Activated CD8-positive, alpha-beta memory T cell treated with anti-CD3 and anti-CD28 coated beads, Interleukin-2, amount 50 U/mL, for 4 hours (primary cell): Measurements from ENCODE around the gene TGFBR1.
A peak's percentile ranks its signal among the peaks of the same experiment; 100 is the strongest.

Experiments
- DNase-seq: peaks from one replicate; pipeline ENCODE4 v3.0.0-alpha.2; 2020

Gene TGFBR1

GRCh38 chr9:99109522-99109921, 4.6 kb downstream of the TGFBR1 start:
- DNase-seq = no peak

- DNase-seq = peak; percentile 26
These were observed 8.0 kb downstream of the TGFBR1 start for GRCh38 chr9:99112750-99113413.

- DNase-seq = no peak
These were observed 8.6 kb downstream of the TGFBR1 start for GRCh38 chr9:99113414-99114048.

GRCh38 chr9:99114049-99114440, 9.1 kb downstream of the TGFBR1 start:
- DNase-seq = no peak

- no peak for DNase-seq
These were observed 10.1 kb downstream of the TGFBR1 start for GRCh38 chr9:99114846-99115500.

GRCh38 chr9:99116003-99116411, 11.1 kb downstream of the TGFBR1 start:
- no peak for DNase-seq

- DNase-seq = peak; percentile 40
These were observed 14.0 kb downstream of the TGFBR1 start for GRCh38 chr9:99118782-99119466.

- DNase-seq = no peak
These were observed 15.2 kb downstream of the TGFBR1 start for GRCh38 chr9:99119976-99120655.

- no peak for DNase-seq
These were observed 16.7 kb downstream of the TGFBR1 start for GRCh38 chr9:99121604-99122003.

GRCh38 chr9:99124534-99125255, 19.8 kb downstream of the TGFBR1 start:
- no peak for DNase-seq

- DNase-seq = no peak
These were observed 20.5 kb downstream of the TGFBR1 start for GRCh38 chr9:99125446-99125845.

GRCh38 chr9:99126312-99126711, 21.4 kb downstream of the TGFBR1 start:
- DNase-seq = no peak

- DNase-seq = no peak
These were observed 22.6 kb downstream of the TGFBR1 start for GRCh38 chr9:99127356-99128132.

- DNase-seq = no peak
These were observed 23.2 kb downstream of the TGFBR1 start for GRCh38 chr9:99128133-99128406.

GRCh38 chr9:99129091-99129490, 24.2 kb downstream of the TGFBR1 start:
- DNase-seq = no peak

GRCh38 chr9:99130069-99130468, 25.2 kb downstream of the TGFBR1 start:
- DNase-seq = no peak

GRCh38 chr9:99133145-99133544, 28.2 kb downstream of the TGFBR1 start:
- no peak for DNase-seq

- DNase-seq = no peak
These were observed 30.0 kb downstream of the TGFBR1 start for GRCh38 chr9:99134893-99135341.

GRCh38 chr9:99135456-99135855, 30.5 kb downstream of the TGFBR1 start:
- no peak for DNase-seq

- DNase-seq = no peak
These were observed 32.3 kb downstream of the TGFBR1 start for GRCh38 chr9:99137225-99137624.

GRCh38 chr9:99137891-99138290, 33.0 kb downstream of the TGFBR1 start:
- no peak for DNase-seq
